Ovary (tissue), 3 donors: ENCODE measurements around the gene MIEF1.

Source experiments
- CTCF ChIP-seq, 3 donors: fragments of 450-650 bp in 2 of 3; fragments of 200-600 bp in 1 of 3; IDR thresholded peaks; one replicate each; pipeline versions ENCODE4 v1.5.1 to v1.8.0; 2016 to 2022; ENCODE audit warnings: antibody characterized with exemption in 3 of 3, mild to moderate bottlenecking in 1 of 3
- EP300 ChIP-seq: sonication (generic); formaldehyde crosslinking; IDR thresholded peaks from one replicate; pipeline ENCODE4 v1.6.1; 2017; ENCODE audit warnings: antibody characterized with exemption
- POLR2A ChIP-seq: fragments of 450-650 bp; IDR thresholded peaks from one replicate; pipeline ENCODE4 v1.6.1; 2017; ENCODE audit warnings: antibody characterized with exemption, mild to moderate bottlenecking, moderate library complexity
- donor health status: DM: no; HTN: no; CAD: no.

DNA sequence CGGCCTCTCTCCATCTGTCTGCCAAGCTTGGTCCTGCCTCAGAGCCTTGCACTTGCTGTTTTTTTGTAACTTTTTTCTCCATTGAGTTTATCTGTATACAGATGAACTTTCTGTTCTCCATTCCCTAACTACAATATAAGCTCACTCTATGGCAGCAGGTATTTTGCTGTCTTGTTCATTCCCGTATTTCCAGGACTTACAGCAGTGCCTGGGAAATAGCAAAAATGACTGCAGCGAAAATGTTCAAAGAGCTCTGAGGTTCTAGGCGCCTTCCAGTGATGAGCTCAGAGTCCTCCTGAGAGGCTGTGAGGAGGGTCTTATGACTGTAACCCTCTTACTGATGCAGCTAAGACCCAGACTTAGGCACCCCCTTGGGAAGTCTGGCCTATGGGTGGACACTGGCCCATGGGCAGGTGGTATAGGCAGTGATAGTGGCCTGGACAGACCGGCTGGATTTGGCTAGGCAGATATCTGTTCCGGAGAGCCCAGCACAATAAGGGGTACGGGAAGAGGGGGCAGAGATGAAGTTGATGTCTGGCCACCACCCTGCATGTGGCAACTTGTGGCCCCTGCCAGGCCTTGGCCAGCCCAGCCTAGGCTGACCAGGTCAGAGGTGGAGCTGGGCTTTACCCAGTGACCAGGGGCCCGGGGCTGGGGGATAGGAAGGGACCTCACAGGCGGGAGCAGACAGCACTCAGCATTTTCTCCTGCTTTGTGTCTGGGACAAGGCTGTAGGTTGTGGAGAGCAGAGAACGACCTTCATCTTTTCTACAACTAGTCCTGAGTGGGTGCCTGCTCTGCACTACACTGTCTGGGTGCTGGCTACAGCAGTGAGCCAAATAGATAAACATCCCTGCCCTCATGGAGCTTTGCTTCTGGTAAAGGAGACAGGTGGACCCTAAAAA lies 22.9 kb downstream of the MIEF1 start:
- TF ChIP-seq CTCF (IDR thresholded peaks at IDR 0.05) (no peak), POLR2A (no peak), EP300 (no peak)
